ENCODE data around the gene MEX3B.
"Not testable (repeated sequence)": the region's sequence is repeated elsewhere in the genome, so short reads cannot be mapped to it uniquely, and the experiment has no call there.

Gene MEX3B

DNA sequence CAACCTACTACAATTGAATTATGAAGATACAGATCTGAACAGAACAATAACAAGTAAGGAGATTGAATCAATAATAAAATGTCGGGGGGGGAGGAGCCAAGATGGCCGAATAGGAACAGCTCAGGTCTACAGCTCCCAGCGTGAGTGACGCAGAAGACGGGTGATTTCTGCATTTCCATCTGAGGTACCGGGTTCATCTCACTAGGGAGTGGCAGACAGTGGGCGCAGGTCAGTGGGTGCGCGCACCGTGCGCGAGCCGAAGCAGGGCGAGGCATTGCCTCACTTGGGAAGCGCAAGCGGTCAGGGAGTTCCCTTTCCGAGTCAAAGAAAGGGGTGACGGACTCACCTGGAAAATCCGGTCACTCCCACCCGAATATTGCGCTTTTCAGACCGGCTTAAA, 50.7 kb downstream of the MEX3B start:
- not testable (repeated sequence) for DNase-seq

DNA sequence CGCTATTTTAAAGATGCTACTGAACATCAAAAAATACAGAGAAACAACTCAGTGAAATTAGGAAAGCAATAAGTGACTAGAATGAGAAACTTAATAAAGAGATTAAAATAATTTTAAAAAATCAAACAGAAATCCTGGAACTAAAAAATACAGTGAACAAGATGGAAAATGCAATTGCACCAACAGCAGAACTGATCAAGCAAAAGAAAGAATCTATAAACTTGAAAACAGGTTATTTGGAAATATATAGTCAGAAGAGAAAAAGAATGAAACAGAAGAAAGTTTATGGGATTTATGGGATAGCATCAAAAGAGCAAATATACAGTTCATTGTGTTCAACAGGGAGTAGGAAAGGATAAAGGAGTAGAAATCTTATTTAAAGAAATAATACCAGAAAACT, 53.3 kb downstream of the MEX3B start:
- no peak for DNase-seq
